ENCODE results near the gene BAG2.

BAG2 gene

GRCh38 chr6:57224769-57225515 lies 52.8 kb downstream of the BAG2 start:
- no peak for DNase-seq

DNA sequence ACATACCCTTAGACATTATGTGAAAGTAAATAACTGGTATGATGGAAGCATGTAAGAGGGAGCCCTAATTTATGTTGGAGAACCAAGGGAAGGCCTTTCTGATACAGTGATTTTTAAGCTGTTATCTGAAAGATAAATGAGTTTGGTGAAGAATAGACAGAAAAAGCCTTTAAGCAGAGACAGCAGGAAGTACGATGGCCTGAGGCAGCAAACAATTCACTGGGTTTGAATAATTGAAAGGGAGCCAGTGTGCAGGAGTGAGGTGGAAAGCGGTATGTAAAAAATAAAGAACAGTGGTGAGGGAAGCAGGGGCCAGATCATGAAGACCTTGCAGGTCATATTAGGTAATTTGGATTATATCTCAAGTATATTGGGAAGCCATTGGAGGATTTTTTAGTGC lies 54.1 kb downstream of the BAG2 start:
- DNase-seq, result no peak
